GM18907 (cell line): ENCODE measurements around the gene ROS1.

Source experiments
- ATAC-seq: cut with Tn5 transposase; IDR thresholded peaks from one replicate; pipeline ENCODE4 v1.9.1; 2021; ENCODE audit warnings: mild to moderate bottlenecking, moderate library complexity; ENCODE audit not compliant: unreplicated experiment

Gene ROS1

GRCh38 chr6:117317261-117317660 lies 108.5 kb downstream of the ROS1 start:
- ATAC-seq, result no peak

- no peak for ATAC-seq
Observed at GRCh38 chr6:117311726-117312125, 114.0 kb downstream of the ROS1 start.

GRCh38 chr6:117311310-117311709 lies 114.4 kb downstream of the ROS1 start:
- no peak for ATAC-seq

GRCh38 chr6:117309611-117310010 lies 116.1 kb downstream of the ROS1 start:
- ATAC-seq, result no peak

- no peak for ATAC-seq
Observed at GRCh38 chr6:117309069-117309468, 116.7 kb downstream of the ROS1 start.

GRCh38 chr6:117307655-117308054 lies 118.1 kb downstream of the ROS1 start:
- ATAC-seq, result no peak

GRCh38 chr6:117306227-117306790 lies 119.4 kb downstream of the ROS1 start:
- ATAC-seq, result no peak

GRCh38 chr6:117304446-117304845 lies 121.3 kb downstream of the ROS1 start:
- ATAC-seq, result no peak

GRCh38 chr6:117303323-117303722 lies 122.4 kb downstream of the ROS1 start:
- ATAC-seq, result no peak

GRCh38 chr6:117298941-117299340 lies 126.8 kb downstream of the ROS1 start:
- ATAC-seq, result no peak

GRCh38 chr6:117290173-117290846 lies 135.4 kb downstream of the ROS1 start:
- ATAC-seq, result no peak

- no peak for ATAC-seq
Observed at GRCh38 chr6:117288083-117288715, 137.5 kb downstream of the ROS1 start.

GRCh38 chr6:117280922-117281321 lies 144.8 kb downstream of the ROS1 start:
- no peak for ATAC-seq

GRCh38 chr6:117276778-117277316 lies 148.9 kb downstream of the ROS1 start:
- ATAC-seq, result no peak

- ATAC-seq, result no peak
Observed at GRCh38 chr6:117275711-117276110, 150.0 kb downstream of the ROS1 start.

- no peak for ATAC-seq
Observed at GRCh38 chr6:117275205-117275604, 150.5 kb downstream of the ROS1 start.

- ATAC-seq, result no peak
Observed at GRCh38 chr6:117272891-117273290, 152.9 kb downstream of the ROS1 start.

GRCh38 chr6:117272032-117272866 lies 153.5 kb downstream of the ROS1 start:
- ATAC-seq, result no peak

GRCh38 chr6:117270843-117271507 lies 154.8 kb downstream of the ROS1 start:
- ATAC-seq, result no peak

- ATAC-seq, result peak; percentile 39
Observed at GRCh38 chr6:117270055-117270842, 155.5 kb downstream of the ROS1 start.
